Activated CD4-positive, alpha-beta T cell treated with anti-CD3 and anti-CD28 coated beads, Interleukin-2, amount 50 U/mL, for 1 hour (primary cell): ENCODE data around the gene PLA2G2F.
"Not testable (repeated sequence)": the region's sequence is repeated elsewhere in the genome, so short reads cannot be mapped to it uniquely, and the experiment has no call there.

Experiments used
- DNase-seq: peaks from one replicate; pipeline ENCODE4 v3.0.0-alpha.2; 2020

The PLA2G2F gene

GRCh38 chr1:20115479-20115878 lies 23.6 kb upstream of the PLA2G2F start:
- DNase-seq: no peak

GRCh38 chr1:20115916-20116315 lies 23.2 kb upstream of the PLA2G2F start:
- no peak for DNase-seq

DNA sequence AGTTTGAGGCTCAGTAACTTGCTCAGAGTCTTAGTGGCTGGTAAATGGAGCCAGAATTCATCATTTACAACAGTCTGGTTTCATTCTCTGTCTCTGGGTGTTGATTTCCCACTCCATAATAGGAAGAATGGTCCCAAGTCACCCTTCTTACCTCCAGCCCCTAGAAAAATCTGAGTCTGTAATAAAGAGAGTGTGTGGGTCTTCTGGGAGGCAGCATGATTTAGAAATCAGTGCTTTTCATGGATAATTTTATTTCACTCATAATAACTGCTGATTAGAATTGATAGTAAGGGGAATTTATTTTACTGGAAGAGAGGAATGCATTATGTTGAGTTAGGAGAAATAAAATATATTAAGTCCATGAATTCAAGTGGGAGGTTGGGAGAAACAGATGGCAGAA lies 21.9 kb upstream of the PLA2G2F start:
- no peak for DNase-seq

DNA sequence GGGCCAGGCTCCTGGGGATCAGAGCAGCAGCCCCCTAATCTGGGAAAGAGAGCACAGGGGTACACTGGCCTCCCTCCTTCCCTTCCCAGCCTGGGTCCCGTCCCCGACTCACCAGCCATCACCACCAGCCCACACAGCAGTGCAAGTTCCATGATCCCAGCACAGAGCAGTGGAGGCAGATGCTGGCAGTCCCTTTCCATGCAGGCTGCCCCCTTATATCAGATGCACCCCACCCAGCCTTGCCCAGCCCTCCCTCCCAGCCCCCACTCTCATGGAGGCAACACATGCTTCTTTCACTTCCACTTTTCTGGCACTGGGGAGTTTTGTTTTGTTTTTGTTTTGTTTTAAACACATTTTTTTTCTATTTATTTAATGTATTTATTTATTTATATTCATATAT lies 19.8 kb upstream of the PLA2G2F start, which contains the start of gene PLA2G2D:
Gene PLA2G2D (minus strand): TSS at position 190 of the 400 bp plus-strand sequence. CDS start 38 bp downstream, at position 152.
- no peak for DNase-seq

GRCh38 chr1:20120796-20121195 lies 18.3 kb upstream of the PLA2G2F start:
- no peak for DNase-seq

DNA sequence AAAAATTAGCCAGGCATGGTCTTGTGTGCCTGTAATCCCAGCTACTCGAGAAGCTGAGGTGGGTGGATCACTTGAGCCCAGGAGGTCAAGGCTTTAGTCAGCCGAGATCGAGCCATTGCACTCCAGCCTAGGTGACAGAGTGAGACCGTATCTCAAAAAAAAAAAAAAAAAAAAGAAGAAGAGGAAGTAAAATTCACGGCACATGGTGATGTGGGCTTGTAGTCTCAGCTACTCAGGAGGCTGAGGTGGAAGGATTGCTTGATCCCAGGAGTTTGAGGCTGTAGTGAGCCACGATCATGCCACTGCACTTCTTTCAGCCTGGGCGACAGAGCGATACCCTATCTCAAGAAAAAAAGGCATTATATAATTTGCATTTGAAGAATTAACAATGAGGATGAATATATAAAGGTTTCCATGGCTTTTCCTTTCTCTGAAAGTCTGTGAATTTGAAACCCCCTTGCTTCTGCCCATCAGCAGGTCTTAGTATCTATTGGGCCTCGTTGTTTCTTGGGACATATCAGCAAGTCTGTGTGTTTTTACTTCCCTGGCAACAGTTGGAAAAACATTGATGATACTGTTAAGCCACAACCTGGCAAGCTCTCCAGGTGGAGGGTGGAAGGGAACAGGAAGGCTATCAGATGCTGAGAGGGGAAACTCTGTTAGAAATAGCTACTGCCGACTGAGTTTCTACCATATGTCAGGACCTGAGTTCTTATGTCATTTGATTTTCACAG lies 15.2 kb upstream of the PLA2G2F start:
- DNase-seq: no peak

DNA sequence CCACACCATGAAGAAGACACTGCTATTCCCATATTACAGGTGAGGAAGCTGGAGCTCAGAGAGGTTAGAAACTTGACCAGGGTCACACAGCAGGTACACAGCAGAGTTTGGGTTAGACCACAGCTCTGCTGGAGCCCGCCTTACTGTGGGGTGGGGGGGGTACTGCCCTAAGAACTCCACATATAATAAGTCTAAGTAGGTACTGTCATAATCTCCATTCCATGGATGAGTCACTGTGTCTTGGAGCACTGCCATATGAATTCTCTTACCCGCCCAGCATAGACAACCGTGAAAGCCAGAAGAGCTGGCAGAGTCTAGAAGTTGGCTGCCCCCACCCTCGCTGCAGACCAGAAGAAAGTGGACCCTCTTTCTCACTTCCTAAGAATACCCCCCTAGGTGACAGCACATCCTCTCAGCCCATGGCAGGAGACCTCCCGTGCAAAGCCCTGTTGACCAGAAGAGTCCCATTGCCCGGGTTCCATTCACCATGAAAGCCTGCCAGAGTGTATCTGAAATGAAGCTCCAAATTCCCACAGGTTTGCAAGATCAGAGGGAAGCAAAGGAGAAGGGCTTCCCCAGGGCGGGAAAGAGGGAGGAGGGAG lies 14.6 kb upstream of the PLA2G2F start:
- no peak for DNase-seq

- DNase-seq: no peak
Observed at GRCh38 chr1:20125100-20125499, 14.0 kb upstream of the PLA2G2F start.

- no peak for DNase-seq
Observed at GRCh38 chr1:20126041-20126805, 12.9 kb upstream of the PLA2G2F start.

- DNase-seq: no peak
Observed at GRCh38 chr1:20126806-20127440, 12.2 kb upstream of the PLA2G2F start.

GRCh38 chr1:20130518-20130917 lies 8.6 kb upstream of the PLA2G2F start:
- DNase-seq: not testable (repeated sequence)

GRCh38 chr1:20134995-20135394 lies 4.1 kb upstream of the PLA2G2F start:
- DNase-seq: no peak

- no peak for DNase-seq
Observed at GRCh38 chr1:20136249-20136648, 2.9 kb upstream of the PLA2G2F start.

GRCh38 chr1:20137055-20137454 lies 2.1 kb upstream of the PLA2G2F start:
- DNase-seq: no peak

GRCh38 chr1:20137604-20138003 lies 1.5 kb upstream of the PLA2G2F start:
- no peak for DNase-seq

DNA sequence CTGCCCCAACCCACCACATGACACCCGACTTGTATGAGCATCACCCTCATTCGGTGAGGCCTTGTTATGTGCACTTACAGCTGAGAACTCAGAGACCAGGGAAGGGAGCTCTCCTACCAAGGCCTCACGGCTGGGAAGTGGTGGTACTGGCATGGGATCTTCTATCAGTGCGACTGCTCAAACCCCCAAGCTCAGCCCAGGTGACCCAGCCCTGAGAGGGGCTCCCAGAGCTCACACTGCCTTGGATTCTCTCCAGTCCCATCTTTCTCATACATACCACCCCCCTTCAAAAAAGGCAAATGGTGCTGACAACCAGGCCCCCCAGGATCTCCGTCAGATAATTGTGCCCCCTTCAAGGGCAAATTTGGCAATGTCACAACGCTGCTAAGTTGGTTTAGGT lies 777 bp upstream of the PLA2G2F start:
- DNase-seq: no peak

GRCh38 chr1:20139776-20140612 lies 871 bp downstream of the PLA2G2F start:
- DNase-seq: no peak

GRCh38 chr1:20141001-20141400 lies 1.9 kb downstream of the PLA2G2F start:
- no peak for DNase-seq

DNA sequence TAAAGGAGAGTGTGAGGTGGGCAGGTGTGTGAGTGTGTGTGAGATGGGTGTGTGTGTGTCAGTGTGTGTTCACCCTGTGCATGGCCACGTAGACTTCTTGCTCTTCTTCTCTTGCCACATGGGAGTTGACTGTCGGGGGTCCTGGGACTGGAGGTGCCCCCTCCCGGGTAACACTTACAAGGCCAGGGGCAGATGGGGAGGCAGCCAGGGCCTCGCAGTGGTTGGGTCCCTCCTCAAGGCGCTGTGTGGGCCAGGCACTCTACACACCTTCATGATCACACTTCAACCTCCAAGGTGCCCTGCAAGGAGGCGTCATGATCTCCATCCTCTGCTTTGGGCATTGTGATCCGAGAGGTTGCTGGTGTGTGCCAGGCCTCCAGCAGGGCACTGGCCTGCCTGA lies 2.3 kb downstream of the PLA2G2F start:
- DNase-seq: no peak

GRCh38 chr1:20142001-20142710 lies 3.0 kb downstream of the PLA2G2F start:
- DNase-seq: no peak

DNA sequence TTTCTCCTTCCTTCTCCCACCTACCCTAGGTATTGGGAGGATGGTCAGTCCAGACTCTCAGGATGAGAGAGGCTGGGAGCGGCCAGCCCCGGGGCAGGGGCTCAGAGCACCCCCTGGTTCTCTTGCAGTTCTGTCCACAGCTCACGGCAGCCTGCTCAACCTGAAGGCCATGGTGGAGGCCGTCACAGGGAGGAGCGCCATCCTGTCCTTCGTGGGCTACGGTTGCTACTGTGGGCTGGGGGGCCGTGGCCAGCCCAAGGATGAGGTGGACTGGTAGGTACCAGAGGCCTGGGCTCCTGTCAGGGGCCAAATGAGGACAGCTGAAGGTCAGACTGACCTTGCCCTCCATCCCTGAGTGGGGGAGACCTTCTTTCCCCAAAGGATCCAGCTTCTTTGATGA lies 4.2 kb downstream of the PLA2G2F start:
- no peak for DNase-seq
